Lung (tissue), 12 donors: ENCODE measurements around the gene LSP1. TPM values are rescaled to one million over a fixed set of nuclear protein-coding genes. Genes with fewer than 3 reads are reported as not detected.

Experiments
- ATAC-seq: fragments of 200-7000 bp; cut with Tn5 transposase; one replicate; pipeline ENCODE4 v1.9.1; 2020; ENCODE audit warnings: moderate number of reproducible peaks; ENCODE audit not compliant: insufficient read depth, low FRiP score
- DNase-seq, 3 donors: peaks; one replicate each; pipeline ENCODE4 v3.0.0-alpha.2; 2013 to 2017
- H3K27ac ChIP-seq, 2 donors: one replicate each; pipeline ENCODE4 v1.5.1; 2013; ENCODE audit warnings: mild to moderate bottlenecking in 2 of 2, moderate library complexity in 2 of 2, control low read depth in 1 of 2, inconsistent platforms in 1 of 2, low read depth in 1 of 2, low read length in 1 of 2
- H3K27me3 ChIP-seq, 3 donors: one replicate each; pipeline ENCODE4 v1.5.1; 2013; ENCODE audit warnings: low read length in 2 of 3; ENCODE audit not compliant: control insufficient read depth in 3 of 3, insufficient read depth in 3 of 3
- H3K36me3 ChIP-seq, 4 donors: one replicate each; pipeline ENCODE4 v1.5.1; 2013; ENCODE audit warnings: low read length in 4 of 4, mild to moderate bottlenecking in 1 of 4, moderate library complexity in 1 of 4; ENCODE audit not compliant: control insufficient read depth in 4 of 4, insufficient read depth in 4 of 4
- H3K4me1 ChIP-seq, 5 donors: one replicate each; pipeline ENCODE4 v1.5.1; 2013; ENCODE audit warnings: low read length in 5 of 5, mild to moderate bottlenecking in 2 of 5, moderate library complexity in 1 of 5; ENCODE audit not compliant: control insufficient read depth in 5 of 5, insufficient read depth in 5 of 5
- H3K4me3 ChIP-seq: one replicate; pipeline ENCODE4 v1.5.1; 2013; ENCODE audit warnings: mild to moderate bottlenecking, control low read depth, moderate library complexity
- H3K9ac ChIP-seq, 2 donors: one replicate each; pipeline ENCODE4 v1.5.1; 2013; ENCODE audit warnings: low read length in 2 of 2, control low read depth in 1 of 2; ENCODE audit not compliant: insufficient read depth in 1 of 2
- H3K9me3 ChIP-seq, 4 donors: one replicate each; pipeline ENCODE4 v1.5.1; 2013; ENCODE audit warnings: low read length in 3 of 4, mild to moderate bottlenecking in 1 of 4, moderate library complexity in 1 of 4; ENCODE audit not compliant: control insufficient read depth in 4 of 4, insufficient read depth in 3 of 4
- CTCF ChIP-seq: IDR thresholded peaks from 2 replicates; pipeline ENCODE4 v1.5.1; 2012; ENCODE audit warnings: mild to moderate bottlenecking; ENCODE audit errors: control extremely low read depth, extremely low read depth
- WGBS, 2 donors: extraction: QIAGEN DNeasy Blood & Tissue Kit; methylation state at CpG; one replicate each; pipeline ENCODE4 v1.1.7; 2013; 5-methylcytosine and 5-hydroxymethylcytosine counted together
- polyA plus RNA-seq, 2 donors: library from polyadenylated mRNA; stranded (reverse); fragments of 200-250 nt; gene quantifications; one replicate each; pipeline ENCODE4 v1.2.1, GENCODE V29; 2013
- total RNA-seq, 2 donors: library from RNA; depleted of rRNA in 1 of 2; stranded (reverse); fragments of >200 nt in 1 of 2; gene quantifications; one replicate each; pipeline ENCODE4 v1.2.1, GENCODE V29; 2014 to 2021
- donor health status: control.
- donor health status: control.
- donor health status: Bipolar disorder and iron deficiency.
- donor health status: healthy.
- donor health status: DM: yes; HTN: yes; CAD: no.

The LSP1 gene
- total and polyA plus RNA-seq, 4 donors: 44.9 to 121 (median 83.9) TPM

DNA sequence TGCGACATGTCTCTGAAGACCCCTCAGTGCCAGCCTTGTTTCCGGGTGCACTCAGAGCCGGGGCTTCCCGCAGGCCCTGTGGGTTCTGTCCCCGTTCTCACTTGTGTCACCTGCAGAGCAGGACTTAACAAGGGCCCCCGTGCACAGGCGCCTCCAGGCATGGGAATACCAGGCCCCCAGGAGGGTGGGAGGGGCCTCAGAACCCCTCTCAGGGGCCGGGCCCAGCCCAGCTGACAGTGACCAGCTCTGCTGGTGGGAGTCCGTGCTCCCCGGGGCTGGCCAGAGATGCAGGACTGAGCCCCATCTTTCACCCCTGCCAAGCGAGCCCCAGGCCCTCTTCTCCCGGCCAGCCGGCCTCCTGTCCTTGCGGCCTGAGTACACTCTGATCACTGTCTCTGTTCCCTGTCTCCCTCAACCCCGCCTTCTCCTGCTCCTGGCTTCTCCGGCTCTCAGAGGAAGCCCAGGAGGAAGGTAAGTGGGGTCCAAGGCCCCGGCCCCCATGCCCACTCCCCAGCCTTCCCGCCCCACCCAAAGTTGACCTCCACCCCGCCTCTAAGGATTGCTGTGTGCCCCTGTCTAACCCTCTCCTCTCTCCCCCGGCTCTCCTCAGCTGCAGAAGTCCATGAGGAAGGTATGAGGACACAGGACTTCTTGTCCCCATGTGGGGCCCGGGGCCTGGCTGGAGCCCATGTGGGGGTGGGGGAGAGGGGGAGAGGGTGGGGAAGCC, 71.9 kb downstream of the LSP1 start:
- 81 to 87% methylated on average over 21 of the region's 21 CpGs for WGBS, 2 donors
- no peaks in the 10 kb centered on the region for H3K36me3 ChIP-seq
- no peak for TF ChIP-seq CTCF
- ATAC-seq (no peak), DNase-seq (no peak)
- no peak overlapping the region for H3K9ac ChIP-seq
- H3K9me3 ChIP-seq: no peaks in the 10 kb centered on the region
- peaks cover 0 to 38% (median 5%) of the 10 kb centered on the region in 5 donors for H3K4me1 ChIP-seq
- H3K27ac ChIP-seq: no peak overlapping the region
- no peak overlapping the region for H3K4me3 ChIP-seq
- H3K27me3 ChIP-seq: no peaks in the 10 kb centered on the region

DNA sequence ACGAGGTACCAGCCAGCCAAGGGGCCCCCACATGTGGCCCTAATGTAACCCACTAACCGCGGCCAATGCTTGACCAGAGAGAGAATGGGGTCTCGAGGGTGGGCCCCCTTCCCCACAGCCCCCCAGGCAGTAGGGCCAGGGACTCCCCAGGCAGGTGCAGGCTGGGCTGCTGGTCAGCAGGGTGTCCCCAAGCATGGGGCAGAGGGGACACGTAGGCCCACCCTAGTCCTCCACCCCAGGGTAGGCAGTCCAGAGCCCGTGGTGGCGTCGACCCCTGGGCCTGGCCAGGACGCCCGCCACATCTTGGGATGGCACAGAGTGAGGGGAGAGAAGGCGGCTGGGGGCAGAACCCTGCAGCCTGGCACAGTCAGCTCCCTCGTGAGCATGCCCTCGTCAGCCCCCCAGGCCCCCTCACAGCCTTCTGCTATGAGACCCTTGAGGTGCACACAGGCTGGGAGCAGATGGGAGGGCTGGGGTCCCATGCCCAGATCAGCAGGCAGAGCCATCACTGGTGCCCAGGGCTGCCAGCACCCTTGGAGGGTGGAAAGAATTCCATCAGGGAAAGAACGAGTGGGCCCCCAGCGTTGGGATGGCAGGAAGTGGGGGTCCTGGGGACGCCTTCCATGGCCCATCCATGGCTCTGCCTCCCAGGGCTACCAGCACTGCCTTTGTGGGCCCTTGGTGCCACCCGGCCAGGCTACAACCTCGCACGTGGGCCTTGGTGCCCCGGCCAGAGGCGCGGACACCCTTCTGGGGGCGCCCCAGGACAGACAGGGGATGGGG, 72.7 kb downstream of the LSP1 start:
- Histone ChIP-seq H3K4me3 (no peak overlapping the region), H3K9ac (no peak overlapping the region), H3K27me3 (no peaks in the 10 kb centered on the region), H3K36me3 (no peaks in the 10 kb centered on the region), H3K27ac (no peak overlapping the region), H3K9me3 (no peaks in the 10 kb centered on the region), H3K4me1 (peaks cover 0 to 38% (median 5%) of the 10 kb centered on the region in 5 donors)
- 90 to 91% methylated on average over 22 to 23 of the region's 23 CpGs for WGBS, 2 donors
- ATAC-seq: no peak
- no peak for TF ChIP-seq CTCF
- no peak for DNase-seq

DNA sequence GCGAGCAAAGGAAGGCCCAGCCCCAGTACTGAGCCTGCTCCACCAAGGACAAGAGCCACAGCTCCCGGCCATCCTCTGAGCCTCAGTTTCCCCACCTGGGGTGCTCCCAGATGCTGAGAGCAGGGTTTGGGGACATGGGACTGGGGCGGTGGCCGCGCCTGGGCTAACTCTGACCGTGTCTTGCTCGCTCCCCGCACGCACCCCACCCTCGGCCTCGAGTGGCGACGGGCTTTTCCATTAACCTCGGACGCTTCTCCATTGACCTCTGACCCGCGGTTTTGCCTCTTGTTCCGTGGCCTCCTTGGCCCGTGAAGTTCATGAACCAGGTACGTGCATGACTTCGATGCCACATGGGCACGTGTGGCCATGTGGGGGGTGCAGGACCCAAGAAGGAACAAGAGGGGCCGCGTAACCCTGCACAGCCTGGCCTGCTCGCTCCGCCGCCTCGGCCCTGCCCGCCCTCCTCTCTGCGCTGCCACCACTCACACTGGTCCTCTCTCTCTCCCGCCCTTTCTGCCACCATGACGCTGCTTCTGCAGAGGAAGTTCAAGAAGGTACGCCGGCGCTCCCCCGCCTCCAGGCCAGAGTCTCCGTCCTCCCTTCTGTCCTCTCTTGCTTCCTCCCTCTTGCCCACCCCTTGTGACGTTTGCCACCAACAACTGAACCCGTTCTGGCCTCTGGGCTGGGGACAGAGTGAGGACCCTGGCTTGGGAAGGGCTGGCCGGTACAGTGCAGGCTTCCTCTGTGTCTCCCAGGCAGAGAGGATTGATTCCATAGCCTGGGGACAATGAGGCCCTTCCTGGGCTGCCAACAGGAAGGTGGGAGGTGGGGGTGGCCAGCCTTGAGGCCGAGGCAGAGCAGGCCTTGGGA, 73.5 kb downstream of the LSP1 start:
- no peak overlapping the region for H3K4me3 ChIP-seq
- no peaks in the 10 kb centered on the region for H3K27me3 ChIP-seq
- no peak overlapping the region for H3K9ac ChIP-seq
- H3K4me1 ChIP-seq: peaks cover 0 to 37% (median 9%) of the 10 kb centered on the region in 5 donors
- no peaks in the 10 kb centered on the region for H3K36me3 ChIP-seq
- 86 to 87% methylated on average over 38 to 41 of the region's 41 CpGs for WGBS, 2 donors
- H3K9me3 ChIP-seq: no peaks in the 10 kb centered on the region
- no peak for TF ChIP-seq CTCF
- DNase-seq (no peak), ATAC-seq (no peak)
- no peak overlapping the region for H3K27ac ChIP-seq
